Activated effector memory CD4-positive, alpha-beta T cell treated with Interleukin-2 at 50 U/mL for 16 hours (primary cell): ENCODE data around the gene TMEM86A.

ENCODE experiments used
- DNase-seq: peaks from one replicate; pipeline ENCODE4 v3.0.0-alpha.2; 2020

Gene TMEM86A

GRCh38 chr11:18727479-18728236 is 29.1 kb downstream of the TMEM86A start:
- peak; percentile 23 for DNase-seq

DNA sequence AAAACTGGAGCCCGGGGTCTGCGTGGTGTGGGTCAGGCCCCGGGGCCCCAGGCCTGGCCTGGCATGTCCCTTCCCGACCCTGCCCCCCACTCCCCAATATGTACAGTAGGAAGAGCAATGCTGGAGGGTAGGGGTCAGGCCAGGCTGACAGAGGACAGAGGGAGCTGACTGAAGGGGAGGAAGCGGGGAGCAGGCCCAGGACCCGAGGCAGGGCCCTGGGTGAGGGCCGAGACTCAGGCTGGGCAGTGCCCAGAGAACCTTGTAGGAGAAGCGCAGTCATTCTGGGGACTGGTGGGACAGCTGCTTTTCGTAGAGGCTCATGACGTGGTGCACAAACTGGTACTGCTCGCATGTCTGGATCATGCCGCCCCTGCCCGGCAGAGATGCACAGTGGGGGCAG is 30.1 kb downstream of the TMEM86A start:
- no peak for DNase-seq

DNA sequence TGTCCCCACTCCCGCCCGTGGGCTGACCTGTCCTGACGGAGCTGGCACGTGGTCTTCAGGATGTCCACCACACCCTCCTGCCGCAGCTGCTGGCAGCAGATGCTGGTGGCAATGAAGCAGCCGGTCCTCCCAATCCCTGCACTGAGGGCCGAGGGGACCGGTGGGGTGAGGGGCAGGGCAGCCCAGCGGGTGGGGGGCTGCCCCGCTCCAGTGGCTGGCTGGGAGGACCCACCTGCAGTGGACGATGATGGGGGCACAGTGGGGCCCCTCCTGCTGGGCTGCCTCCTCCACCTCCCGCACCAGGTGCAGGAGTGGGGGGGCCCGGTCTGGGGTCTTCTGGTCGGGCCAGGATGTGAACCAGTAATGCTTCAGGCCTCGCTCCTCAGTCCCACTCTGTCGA is 30.8 kb downstream of the TMEM86A start:
- DNase-seq, result no peak

- no peak for DNase-seq
Measured at GRCh38 chr11:18730020-18730419, 31.4 kb downstream of the TMEM86A start.

DNA sequence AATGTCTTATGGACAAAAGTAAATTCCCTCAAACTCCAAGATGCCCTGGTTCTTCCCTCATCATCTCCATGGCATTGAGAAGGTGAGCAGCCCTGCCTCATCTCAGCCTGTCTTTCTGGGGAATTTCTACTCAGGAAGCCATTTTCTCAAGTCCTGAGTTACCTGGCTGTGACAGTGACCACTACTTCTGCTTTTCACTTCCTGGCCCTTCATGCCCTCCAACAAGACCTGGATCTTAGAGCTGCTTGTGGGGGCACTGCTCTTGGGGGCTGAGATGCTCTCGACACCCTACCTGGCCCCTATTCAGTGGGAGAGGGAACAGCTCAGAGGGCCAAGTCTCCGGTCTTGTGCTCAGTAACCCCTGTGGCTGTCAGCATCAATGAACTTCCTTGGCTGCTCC is 32.9 kb downstream of the TMEM86A start:
- DNase-seq, result no peak

GRCh38 chr11:18731949-18732821 is 33.6 kb downstream of the TMEM86A start:
- peak; percentile 44 for DNase-seq

- DNase-seq, result no peak
Measured at GRCh38 chr11:18733202-18733601, 34.6 kb downstream of the TMEM86A start.

DNA sequence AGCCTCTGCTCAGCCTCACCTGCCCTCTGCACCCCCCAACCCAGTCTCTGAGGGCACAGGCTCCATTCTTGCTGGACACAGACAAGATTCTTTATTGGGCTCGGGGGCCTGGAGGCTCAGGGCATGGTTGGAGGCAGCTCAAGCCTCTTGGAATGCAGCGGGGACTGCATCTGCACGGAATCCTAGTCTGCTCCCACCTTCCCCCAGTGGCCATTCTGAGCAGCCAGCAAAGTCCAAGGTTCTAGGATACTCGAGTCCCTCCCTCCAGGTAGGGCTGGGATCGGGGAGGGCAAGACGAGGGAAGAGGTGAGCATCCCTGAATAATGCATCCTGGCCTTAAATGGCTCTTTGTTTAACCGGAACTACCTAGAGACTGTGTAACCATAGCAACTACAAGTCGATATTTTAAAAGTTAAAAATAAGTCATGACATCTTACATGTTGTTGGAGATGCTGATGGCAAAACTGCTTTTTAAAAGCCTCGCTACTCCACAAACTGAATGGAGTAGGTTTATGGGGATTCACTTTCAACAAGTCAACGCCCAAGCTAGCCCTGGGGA is 38.1 kb downstream of the TMEM86A start:
- DNase-seq, result no peak

DNA sequence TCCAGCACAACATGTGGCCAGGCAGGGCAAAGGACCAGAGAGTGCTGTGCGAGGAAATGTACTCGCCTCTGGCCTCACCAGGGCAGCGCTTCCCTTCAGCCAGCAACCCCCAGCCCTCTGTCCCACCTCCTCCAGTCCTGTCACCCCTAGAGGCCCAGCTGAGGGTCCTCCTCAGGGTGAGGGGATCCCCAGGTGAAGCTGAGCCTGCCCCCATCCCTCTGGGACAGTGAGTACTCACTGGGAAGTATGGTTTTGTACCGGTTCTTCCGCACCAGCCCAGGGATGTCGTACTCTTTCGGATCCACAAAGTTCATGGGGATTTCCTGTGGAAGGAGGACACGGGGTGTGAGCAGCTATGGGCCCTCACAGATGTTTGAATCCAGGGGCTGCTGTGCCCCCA is 39.1 kb downstream of the TMEM86A start:
- DNase-seq, result no peak

DNA sequence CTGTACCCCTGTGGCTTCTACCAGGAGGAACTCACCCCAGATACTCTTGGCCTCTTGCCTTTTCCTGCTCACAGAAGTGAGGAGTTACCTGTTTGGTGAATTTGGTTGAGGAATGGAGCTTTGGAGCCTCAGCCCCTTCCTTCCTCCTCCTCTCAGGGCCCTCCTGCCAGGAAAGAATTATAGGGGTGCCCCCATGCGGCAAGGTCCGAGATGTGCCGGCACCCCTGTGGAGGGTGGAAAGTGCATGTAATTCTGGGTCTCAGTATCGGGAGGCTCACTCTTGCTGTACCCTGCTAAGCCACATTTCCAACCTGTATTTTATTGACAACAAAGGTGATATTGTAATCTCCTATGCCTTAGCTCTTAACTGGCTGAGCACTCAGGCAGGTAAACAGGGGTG is 41.1 kb downstream of the TMEM86A start:
- no peak for DNase-seq

GRCh38 chr11:18741783-18742182 is 43.2 kb downstream of the TMEM86A start:
- DNase-seq, result no peak

GRCh38 chr11:18743365-18743764 is 44.8 kb downstream of the TMEM86A start:
- no peak for DNase-seq

DNA sequence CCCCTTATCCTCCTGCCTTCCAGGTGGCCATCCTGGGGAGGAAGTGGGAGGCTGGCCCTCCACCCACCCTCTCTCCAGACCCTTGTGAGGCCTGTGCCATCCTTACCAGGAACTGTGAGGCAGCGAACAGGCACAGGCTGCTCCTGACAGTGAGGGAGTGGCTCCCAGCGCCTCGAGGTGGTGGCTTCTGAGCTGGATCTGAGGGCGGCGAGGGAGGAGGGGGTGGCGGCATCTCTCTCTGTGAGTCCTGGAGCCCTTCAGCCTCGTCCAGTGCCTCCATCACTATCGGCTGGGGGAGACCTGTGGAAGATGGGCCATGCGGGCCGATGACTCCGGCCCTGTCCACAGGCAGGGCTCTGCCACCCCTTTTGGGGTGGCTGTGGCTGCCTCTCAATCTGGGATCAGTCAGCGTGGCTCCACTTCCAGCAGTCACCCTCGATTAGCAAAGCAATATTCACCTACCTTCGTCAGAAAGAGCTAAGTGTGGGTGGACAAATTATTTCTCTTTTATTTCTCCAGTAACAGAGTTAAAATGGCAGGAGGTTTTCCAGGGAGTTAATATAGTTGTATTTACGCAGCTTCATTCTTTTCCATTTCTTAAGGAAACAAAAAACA is 45.4 kb downstream of the TMEM86A start:
- no peak for DNase-seq

- DNase-seq, result no peak
Measured at GRCh38 chr11:18745251-18745650, 46.7 kb downstream of the TMEM86A start.

DNA sequence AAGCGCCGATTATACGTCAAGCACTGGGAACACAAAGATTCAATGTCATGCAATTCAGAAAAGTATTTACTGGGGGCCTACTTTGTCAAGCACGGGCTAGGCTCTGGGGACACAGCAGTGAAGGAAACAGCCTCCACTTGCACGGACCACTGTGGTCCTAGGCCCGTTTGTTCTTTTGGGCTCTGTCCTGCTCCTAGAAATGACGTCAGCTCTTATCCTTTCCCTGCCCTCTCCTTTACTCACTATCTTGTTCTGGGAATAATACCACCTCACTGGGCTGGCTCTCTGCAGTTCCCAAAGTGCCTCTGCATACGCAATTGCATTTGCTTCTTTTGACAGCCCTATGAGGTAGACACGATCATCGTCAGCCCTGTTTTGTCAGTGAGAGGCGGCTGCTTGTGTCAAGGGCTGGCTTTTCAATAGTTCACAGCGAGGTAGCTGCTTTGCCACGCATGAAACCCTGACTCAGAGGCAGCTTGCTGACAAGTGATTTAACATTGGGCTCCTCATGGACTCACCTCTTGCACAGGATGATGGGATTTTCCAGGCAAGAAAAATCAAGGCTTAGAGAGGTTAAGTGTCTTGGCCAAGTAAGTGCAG is 50.3 kb downstream of the TMEM86A start:
- no peak for DNase-seq

GRCh38 chr11:18749681-18750319 is 51.2 kb downstream of the TMEM86A start:
- DNase-seq, result no peak

GRCh38 chr11:18750944-18751343 is 52.4 kb downstream of the TMEM86A start:
- no peak for DNase-seq

GRCh38 chr11:18752502-18752901 is 53.9 kb downstream of the TMEM86A start:
- DNase-seq, result no peak

GRCh38 chr11:18754308-18754707 is 55.7 kb downstream of the TMEM86A start:
- no peak for DNase-seq
